MCF 10A (cell line): ENCODE measurements around the gene SMAD3. TPM values are rescaled to one million over a fixed set of nuclear protein-coding genes. Genes with fewer than 3 reads are reported as not detected.

Source experiments
- BruUV-seq: library from RNA; stranded (reverse); fragments of 400-500 nt; replicated peaks from 2 replicates; lab custom pipeline; 2021; lab: Mats Ljungman, UMichigan
- CTCF ChIA-PET: fragments of 300-600 bp; sonication (Branson Sonifier 250); formaldehyde crosslinking; extraction: SDS; loops from one replicate; lab custom pipeline; 2021; ENCODE audit warnings: antibody characterized with exemption, inconsistent platforms; lab: Yijun Ruan, JAX
- POLR2A ChIA-PET: fragments of 300-600, 350-650 bp; sonication (Branson Sonifier 250); formaldehyde crosslinking; extraction: SDS; loops from one replicate; lab custom pipeline; 2020; ENCODE audit warnings: antibody characterized with exemption, inconsistent platforms; lab: Yijun Ruan, JAX
- DNase-seq: peaks from one replicate; pipeline ENCODE4 v3.0.0-alpha.2; 2018; ENCODE audit not compliant: unreplicated experiment
- H3K27ac Mint-ChIP-seq: one replicate; pipeline ENCODE4 v1.8.0; 2022; ENCODE audit warnings: mild to moderate bottlenecking, low read depth, mixed read lengths; ENCODE audit not compliant: unreplicated experiment
- H3K27me3 Mint-ChIP-seq: one replicate; pipeline ENCODE4 v1.8.0; 2022; ENCODE audit warnings: mixed read lengths; ENCODE audit not compliant: insufficient read depth, unreplicated experiment
- H3K36me3 Mint-ChIP-seq: one replicate; pipeline ENCODE4 v1.8.0; 2022; ENCODE audit warnings: mild to moderate bottlenecking, moderate library complexity, mixed read lengths; ENCODE audit not compliant: insufficient read depth, unreplicated experiment
- H3K4me1 Mint-ChIP-seq: one replicate; pipeline ENCODE4 v1.8.0; 2022; ENCODE audit warnings: mixed read lengths; ENCODE audit not compliant: insufficient read depth, unreplicated experiment
- H3K4me3 Mint-ChIP-seq: one replicate; pipeline ENCODE4 v1.8.0; 2022; ENCODE audit warnings: mild to moderate bottlenecking, moderate library complexity, mixed read lengths; ENCODE audit not compliant: unreplicated experiment
- H3K9me3 Mint-ChIP-seq: one replicate; pipeline ENCODE4 v1.8.0; 2022; ENCODE audit warnings: mixed read lengths; ENCODE audit not compliant: unreplicated experiment
- intact Hi-C: fragments of 100-400 bp; cut with micrococcal nuclease; formaldehyde crosslinking; loops from 2 replicates; pipeline ENCODE4 v1.14.1; 2022
- total RNA-seq: library from RNA; stranded (reverse); gene quantifications from 2 replicates; pipeline ENCODE4 v1.2.3, GENCODE V29; 2022
- TF ChIP-seq, protein P1 (sequence below): fragments of 200-600 bp; IDR thresholded peaks from one replicate; pipeline ENCODE4 v1.8.0; 2022; ENCODE audit warnings: antibody characterized with exemption, mild to moderate bottlenecking; ENCODE audit not compliant: unreplicated experiment

Gene SMAD3
- total RNA-seq, 1 experiment from 2014 or later = 19.9 TPM

DNA sequence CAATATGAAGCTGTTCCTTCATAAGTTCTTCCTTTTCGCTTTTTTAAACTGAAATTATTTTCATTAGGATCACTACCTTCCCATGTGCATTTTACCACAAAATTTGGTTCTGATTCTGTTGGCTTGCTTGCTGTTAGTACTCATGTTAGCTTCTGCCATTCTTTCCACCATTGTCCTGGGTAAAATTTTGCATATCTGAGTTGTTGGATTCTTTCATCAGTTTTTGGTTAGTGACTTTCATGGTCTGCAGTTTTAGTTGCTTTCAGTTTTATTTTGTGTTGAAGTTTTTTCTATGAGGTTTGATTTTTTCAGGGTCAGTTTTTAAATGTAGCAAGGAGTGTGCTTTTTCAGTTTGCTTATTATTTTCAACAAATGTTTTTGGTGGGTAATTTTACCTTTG is 71.9 kb downstream of the SMAD3 start:
- BruUV-seq = no TSS peak
- H3K4me3 Mint-ChIP-seq = no peak overlapping the region
- CTCF ChIA-PET = interaction anchor here (0.7 kb wide), 1 partner anchor 10 kb away, joined by 3 read pairs; no protein-coding TSS in a partner anchor

DNA sequence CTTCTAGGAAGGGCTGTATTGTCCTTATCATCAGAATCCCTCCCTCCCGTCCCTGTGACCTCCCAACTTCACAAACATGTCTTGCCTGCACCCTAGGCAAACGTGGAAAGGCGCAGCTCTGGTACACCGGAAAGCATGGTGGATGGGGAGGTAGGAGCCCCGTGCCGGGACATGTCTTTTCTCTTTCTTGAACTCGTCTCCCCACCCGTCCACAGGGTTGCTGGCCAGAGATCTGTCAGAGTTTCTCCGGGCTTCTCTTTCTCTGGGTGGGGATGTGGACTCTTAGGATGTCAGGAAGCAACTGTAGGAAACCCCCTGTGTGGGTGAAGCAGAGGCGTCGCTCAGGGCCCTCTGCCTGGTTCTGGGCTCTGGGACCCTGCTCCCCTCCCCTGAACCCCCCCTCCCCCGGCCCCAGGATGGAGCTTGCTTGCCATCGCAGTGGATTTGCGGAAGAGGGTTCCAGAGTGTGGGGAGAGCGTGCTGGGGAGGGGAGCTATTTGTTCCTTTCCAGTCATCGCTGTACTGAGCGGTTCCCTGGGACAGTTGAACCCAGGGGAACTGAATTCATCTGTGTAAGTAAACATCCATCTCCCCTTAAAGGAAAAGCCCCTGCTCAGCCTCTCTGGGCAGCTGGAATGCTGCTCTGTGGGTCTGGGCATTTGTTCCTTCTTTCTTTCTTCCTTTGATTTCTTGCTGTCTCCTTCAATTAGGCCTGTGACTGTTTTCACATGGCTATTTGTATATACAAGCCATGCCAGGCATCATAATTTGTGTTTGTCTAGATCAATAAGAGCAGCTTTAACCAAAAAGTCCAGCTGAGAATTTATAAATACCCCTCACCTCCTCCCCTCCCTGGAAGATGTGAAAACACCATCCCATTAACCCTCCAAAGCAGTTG is 72.8 kb downstream of the SMAD3 start:
- TF ChIP-seq, protein P1, sequence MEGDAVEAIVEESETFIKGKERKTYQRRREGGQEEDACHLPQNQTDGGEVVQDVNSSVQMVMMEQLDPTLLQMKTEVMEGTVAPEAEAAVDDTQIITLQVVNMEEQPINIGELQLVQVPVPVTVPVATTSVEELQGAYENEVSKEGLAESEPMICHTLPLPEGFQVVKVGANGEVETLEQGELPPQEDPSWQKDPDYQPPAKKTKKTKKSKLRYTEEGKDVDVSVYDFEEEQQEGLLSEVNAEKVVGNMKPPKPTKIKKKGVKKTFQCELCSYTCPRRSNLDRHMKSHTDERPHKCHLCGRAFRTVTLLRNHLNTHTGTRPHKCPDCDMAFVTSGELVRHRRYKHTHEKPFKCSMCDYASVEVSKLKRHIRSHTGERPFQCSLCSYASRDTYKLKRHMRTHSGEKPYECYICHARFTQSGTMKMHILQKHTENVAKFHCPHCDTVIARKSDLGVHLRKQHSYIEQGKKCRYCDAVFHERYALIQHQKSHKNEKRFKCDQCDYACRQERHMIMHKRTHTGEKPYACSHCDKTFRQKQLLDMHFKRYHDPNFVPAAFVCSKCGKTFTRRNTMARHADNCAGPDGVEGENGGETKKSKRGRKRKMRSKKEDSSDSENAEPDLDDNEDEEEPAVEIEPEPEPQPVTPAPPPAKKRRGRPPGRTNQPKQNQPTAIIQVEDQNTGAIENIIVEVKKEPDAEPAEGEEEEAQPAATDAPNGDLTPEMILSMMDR = no peak
- H3K27ac Mint-ChIP-seq = no peak overlapping the region
- H3K4me3 Mint-ChIP-seq = no peak overlapping the region
- H3K4me1 Mint-ChIP-seq = peaks cover 34% of the 10 kb centered on the region
- ChIA-PET POLR2A (interaction anchor here (0.8 to 1.5 kb wide), 3 partner anchors 8 to 33 kb away, joined by 3 to 7 read pairs (median 4); no protein-coding TSS in a partner anchor), CTCF (interaction anchor here (0.7 to 1.0 kb wide), 3 partner anchors 9 to 466 kb away, joined by 3 read pairs; no protein-coding TSS in a partner anchor)
- H3K27me3 Mint-ChIP-seq = no peaks in the 10 kb centered on the region
- no peaks in the 10 kb centered on the region for H3K9me3 Mint-ChIP-seq
- intact Hi-C loops = no loop called here
- no peak for DNase-seq
- peaks cover 6% of the 10 kb centered on the region for H3K36me3 Mint-ChIP-seq
- BruUV-seq = no TSS peak

More for the DNA sequence above, 71.9 kb downstream of the SMAD3 start:
- H3K9me3 Mint-ChIP-seq = no peaks in the 10 kb centered on the region
- TF ChIP-seq, protein P1 = no peak
- intact Hi-C loops = no loop called here
- DNase-seq = no peak
- no peak overlapping the region for H3K27ac Mint-ChIP-seq
- H3K36me3 Mint-ChIP-seq = peaks cover 6% of the 10 kb centered on the region
- H3K27me3 Mint-ChIP-seq = no peaks in the 10 kb centered on the region
- peaks cover 26% of the 10 kb centered on the region for H3K4me1 Mint-ChIP-seq
- POLR2A ChIA-PET = interaction anchor here (0.9 to 1.5 kb wide), 2 partner anchors 9 to 32 kb away, joined by 3 to 7 read pairs; no protein-coding TSS in a partner anchor

DNA sequence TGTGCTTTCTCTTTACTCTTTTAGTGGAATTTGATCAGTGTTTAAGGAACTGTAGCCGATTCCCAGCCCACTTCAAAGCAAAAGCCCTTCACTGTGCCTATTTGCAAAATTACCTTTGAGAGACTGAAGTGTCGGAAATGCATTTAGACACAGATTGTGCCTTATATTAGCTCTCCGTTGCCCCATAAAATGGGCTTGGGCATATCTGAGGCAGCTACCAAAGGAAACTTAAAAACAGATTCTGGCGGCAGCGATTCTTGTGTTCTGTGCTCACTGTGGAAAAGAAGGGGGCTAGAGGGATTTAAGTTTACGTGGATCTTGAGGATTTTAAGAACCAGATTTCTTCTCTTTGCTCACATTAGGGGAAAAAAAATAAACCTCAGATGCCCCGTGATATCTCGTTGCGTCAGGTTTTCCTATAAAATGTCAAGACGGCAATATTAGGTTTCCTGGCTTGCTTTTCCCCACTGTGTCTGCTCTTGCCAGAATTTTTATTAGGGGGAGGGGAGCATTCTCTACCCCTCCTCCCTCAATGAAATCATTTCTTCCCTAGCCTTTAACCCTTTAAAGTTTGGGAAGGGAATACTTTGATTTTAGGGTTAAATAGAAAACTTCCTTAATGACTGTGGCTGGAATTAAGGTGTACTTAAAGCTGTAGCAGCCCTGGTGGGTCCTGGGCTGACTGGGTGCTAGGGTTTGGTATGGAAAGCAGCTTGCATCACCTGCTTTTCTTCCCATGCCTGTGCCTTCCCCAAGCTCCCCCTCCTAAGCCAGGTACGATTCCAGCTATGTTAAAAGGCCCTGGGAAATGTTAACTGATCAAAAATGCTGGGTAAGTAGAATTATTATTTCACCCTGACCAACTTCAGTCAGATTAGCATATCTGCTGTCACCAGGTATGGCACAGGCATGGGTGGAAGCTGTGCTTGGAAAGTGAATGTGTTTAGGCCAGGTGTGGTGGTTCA is 73.8 kb downstream of the SMAD3 start:
- Mint-ChIP-seq H3K9me3 (no peaks in the 10 kb centered on the region), H3K4me1 (peaks cover 36% of the 10 kb centered on the region), H3K27me3 (no peaks in the 10 kb centered on the region), H3K36me3 (peaks cover 6% of the 10 kb centered on the region), H3K4me3 (no peak overlapping the region), H3K27ac (no peak overlapping the region)
- TF ChIP-seq, protein P1 = no peak
- CTCF ChIA-PET = interaction anchor here (0.7 to 1.0 kb wide), 2 partner anchors 38 to 467 kb away, joined by 3 read pairs; no protein-coding TSS in a partner anchor
- intact Hi-C loops = no loop called here
- POLR2A ChIA-PET = interaction anchor here (0.7 to 0.8 kb wide), 2 partner anchors 8 to 32 kb away, joined by 4 to 6 read pairs; no protein-coding TSS in a partner anchor
- no peak for DNase-seq
- no TSS peak for BruUV-seq
